Coronary artery (tissue), 2 donors: Measurements from ENCODE around the gene BHLHE23.
A peak's percentile ranks its signal among the peaks of the same experiment; 100 is the strongest.

Source experiments
- DNase-seq: peaks from one replicate; pipeline ENCODE4 v3.0.0-alpha.2; 2017; ENCODE audit warnings: low spot score
- H3K27ac ChIP-seq, 2 donors: fragments of 200-600 bp; sonication (generic); one replicate each; pipeline ENCODE4 v1.5.1; 2016 to 2019
- H3K4me3 ChIP-seq: fragments of 200-600 bp; sonication (generic); 2 replicates; pipeline ENCODE4 v1.5.1; 2016; ENCODE audit warnings: mild to moderate bottlenecking, moderate library complexity
- CTCF ChIP-seq: fragments of 200-600 bp; sonication (generic); IDR thresholded peaks from one replicate; pipeline ENCODE4 v1.5.1; 2019; ENCODE audit warnings: antibody characterized with exemption

BHLHE23 gene

GRCh38 chr20:63013207-63013606 lies 6.4 kb upstream of the BHLHE23 start:
- TF ChIP-seq CTCF = no peak
- H3K4me3 ChIP-seq = no peak overlapping the region
- no peak overlapping the region for H3K27ac ChIP-seq
- DNase-seq = no peak

- Histone ChIP-seq H3K27ac (no peak overlapping the region), H3K4me3 (no peak overlapping the region)
- DNase-seq = no peak
- no peak for TF ChIP-seq CTCF
Observed at GRCh38 chr20:63011798-63012197, 5.0 kb upstream of the BHLHE23 start.

- DNase-seq = no peak
- no peak for TF ChIP-seq CTCF
- peak overlapping the region; percentile 17 for H3K4me3 ChIP-seq
- no peak overlapping the region for H3K27ac ChIP-seq
Observed at GRCh38 chr20:63009988-63010769, 3.4 kb upstream of the BHLHE23 start.

- H3K27ac ChIP-seq = no peak overlapping the region
- TF ChIP-seq CTCF = peak; percentile 85
- H3K4me3 ChIP-seq = peak overlapping the region; percentile 7
- DNase-seq = no peak
Observed at GRCh38 chr20:63009045-63009961, 2.5 kb upstream of the BHLHE23 start.

- H3K27ac ChIP-seq = no peak overlapping the region
- DNase-seq = no peak
- H3K4me3 ChIP-seq = peak overlapping the region; percentile 7
- no peak for TF ChIP-seq CTCF
Observed at GRCh38 chr20:63008541-63009044, 1.8 kb upstream of the BHLHE23 start.

- Histone ChIP-seq H3K4me3 (peak overlapping the region; percentile 42), H3K27ac (no peak overlapping the region)
- no peak for TF ChIP-seq CTCF
- DNase-seq = no peak
Observed at GRCh38 chr20:63007646-63008488, 1.1 kb upstream of the BHLHE23 start.
